Endometrial microvascular endothelial cells (primary cell): ENCODE results near the gene NCDN. TPM values are rescaled to one million over a fixed set of nuclear protein-coding genes. Genes with fewer than 3 reads are reported as not detected.

Experiments
- in situ Hi-C: cut with HindIII; loops from 2 replicates; pipeline ENCODE4 v1.10.0; 2017; ENCODE audit warnings: low sequenced_read_pairs, low pct_unique_long_range_greater_than_20kb; ENCODE audit errors: inconsistent ontology term
- total RNA-seq: library from RNA; depleted of rRNA; stranded (reverse); fragments of >200 nt; gene quantifications from one replicate; pipeline ENCODE4 v1.2.3, GENCODE V29; 2015; ENCODE audit errors: inconsistent ontology term

NCDN gene
- total RNA-seq, 1 donor from 2014 or later = 19.1 TPM

- in situ Hi-C loops = no loop called here
These were observed 47.7 kb downstream of the NCDN start for GRCh38 chr1:35605071-35605866.

GRCh38 chr1:35605867-35606182, 48.2 kb downstream of the NCDN start:
- in situ Hi-C loops = no loop called here

GRCh38 chr1:35611655-35612054, 54.1 kb downstream of the NCDN start:
- in situ Hi-C loops = no loop called here

GRCh38 chr1:35615440-35615839, 57.8 kb downstream of the NCDN start:
- in situ Hi-C loops = no loop called here

Other genes starting within 250 kb of the NCDN start
- gene KIAA0319L, start 396 bp upstream of the NCDN start, total RNA-seq = 40.9 TPM
- gene TFAP2E, start 15.5 kb downstream of the NCDN start, total RNA-seq = not detected
- 102 TPM for gene PSMB2, start 83.7 kb downstream of the NCDN start, total RNA-seq
- 9.8 TPM for gene C1orf216, start 161.1 kb downstream of the NCDN start, total RNA-seq
- gene CLSPN, start 212.2 kb downstream of the NCDN start, total RNA-seq = 30.1 TPM